ENCODE results near the gene ACKR3. TPM values are rescaled to one million over a fixed set of nuclear protein-coding genes. Genes with fewer than 3 reads are reported as not detected.

ACKR3 gene
- total and polyA plus RNA-seq, 2 donors (not counting 1 experiment from before 2014, with no cell fraction given): 7.1 to 15.3 TPM

DNA sequence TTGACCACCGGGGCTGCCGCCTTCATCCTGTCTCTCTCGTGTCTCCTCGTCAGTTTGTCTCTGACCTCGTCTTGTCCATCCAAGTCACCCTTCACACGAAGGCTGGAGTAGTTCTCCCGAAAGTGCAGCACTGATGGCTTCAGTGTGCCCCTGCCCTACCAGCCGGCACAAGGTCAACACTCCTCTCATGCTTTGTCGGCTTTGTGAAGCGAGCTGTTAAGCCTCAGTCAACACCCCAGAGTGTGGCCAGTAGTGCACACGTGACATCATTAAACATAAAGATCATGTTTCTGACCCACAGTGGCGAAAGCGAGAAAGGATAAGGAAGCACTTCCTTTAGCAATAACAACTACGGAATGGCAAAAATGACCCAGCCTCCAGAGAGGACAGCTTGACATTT, 23.2 kb downstream of the ACKR3 start:
- H3K4me1 ChIP-seq (ENCODE audit: control insufficient read depth in 2 of 2, insufficient read depth in 2 of 2, low read length in 2 of 2): no peaks in the 10 kb centered on the region
- no peak overlapping the region for H3K9ac ChIP-seq (ENCODE audit: low read length)
- WGBS (ENCODE audit: insufficient coverage): 92% methylated on average over 12 of the region's 14 CpGs
- no peaks in the 10 kb centered on the region for H3K4me1 Mint-ChIP-seq
- POLR2A ChIA-PET: no interaction called here
- H3K4me2 ChIP-seq (replicated peaks; ENCODE audit: low read depth, low read length, poor library complexity, severe bottlenecking): no peak overlapping the region
- CTCF ChIA-PET: no interaction called here
- H3K27me3 ChIP-seq (replicated peaks in 1 of 4; ENCODE audit: control extremely low read depth in 1 of 4, control insufficient read depth in 3 of 4, insufficient read depth in 4 of 4, low read length in 3 of 4): peaks cover 0 to 2% (median 0%) of the 10 kb centered on the region in 4 experiments
- H3K4me3 Mint-ChIP-seq: no peak overlapping the region
- no peaks in the 10 kb centered on the region for H4K20me1 ChIP-seq (ENCODE audit: control insufficient read depth, insufficient read depth, low read length, poor library complexity, severe bottlenecking)
- no peaks in the 10 kb centered on the region for H3K36me3 ChIP-seq (replicated peaks in 1 of 2; ENCODE audit: control extremely low read depth in 1 of 2, control insufficient read depth in 1 of 2, extremely low read depth in 1 of 2, insufficient read depth in 2 of 2, low read length in 1 of 2)
- no peak overlapping the region for H3K27ac Mint-ChIP-seq
- intact Hi-C loops (cut with micrococcal nuclease): no loop called here
- H3K9me3 ChIP-seq (ENCODE audit: control extremely low read depth in 1 of 3, control insufficient read depth in 2 of 3, insufficient read depth in 1 of 3, low read length in 2 of 3): no peaks in the 10 kb centered on the region
- DNase-seq (no peak), ATAC-seq (ENCODE audit: low read depth) (no peak)
- H3K4me3 ChIP-seq (ENCODE audit: control extremely low read depth in 1 of 5, extremely low read depth in 1 of 5, insufficient read depth in 1 of 5, low read depth in 2 of 5, low read length in 4 of 5): no peak overlapping the region
- no peaks in the 10 kb centered on the region for H3K27me3 Mint-ChIP-seq
- H3K79me2 ChIP-seq (ENCODE audit: control insufficient read depth, insufficient read depth, low read length): no peaks in the 10 kb centered on the region
- H3K9me3 Mint-ChIP-seq (ENCODE audit: insufficient read depth): no peaks in the 10 kb centered on the region
- no peak overlapping the region for H3K27ac ChIP-seq (ENCODE audit: low read length in 2 of 2)
- TF ChIP-seq, protein P1, sequence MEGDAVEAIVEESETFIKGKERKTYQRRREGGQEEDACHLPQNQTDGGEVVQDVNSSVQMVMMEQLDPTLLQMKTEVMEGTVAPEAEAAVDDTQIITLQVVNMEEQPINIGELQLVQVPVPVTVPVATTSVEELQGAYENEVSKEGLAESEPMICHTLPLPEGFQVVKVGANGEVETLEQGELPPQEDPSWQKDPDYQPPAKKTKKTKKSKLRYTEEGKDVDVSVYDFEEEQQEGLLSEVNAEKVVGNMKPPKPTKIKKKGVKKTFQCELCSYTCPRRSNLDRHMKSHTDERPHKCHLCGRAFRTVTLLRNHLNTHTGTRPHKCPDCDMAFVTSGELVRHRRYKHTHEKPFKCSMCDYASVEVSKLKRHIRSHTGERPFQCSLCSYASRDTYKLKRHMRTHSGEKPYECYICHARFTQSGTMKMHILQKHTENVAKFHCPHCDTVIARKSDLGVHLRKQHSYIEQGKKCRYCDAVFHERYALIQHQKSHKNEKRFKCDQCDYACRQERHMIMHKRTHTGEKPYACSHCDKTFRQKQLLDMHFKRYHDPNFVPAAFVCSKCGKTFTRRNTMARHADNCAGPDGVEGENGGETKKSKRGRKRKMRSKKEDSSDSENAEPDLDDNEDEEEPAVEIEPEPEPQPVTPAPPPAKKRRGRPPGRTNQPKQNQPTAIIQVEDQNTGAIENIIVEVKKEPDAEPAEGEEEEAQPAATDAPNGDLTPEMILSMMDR (IDR thresholded peaks at IDR 0.05): no peak
- TF ChIP-seq EZH2 (IDR thresholded peaks at IDR 0.05; ENCODE audit: borderline replicate concordance, insufficient read depth, low read depth, low read length, poor library complexity, severe bottlenecking): no peak
- no peak overlapping the region for H2AFZ ChIP-seq (ENCODE audit: insufficient read depth, low read depth, low read length, poor library complexity, severe bottlenecking)

DNA sequence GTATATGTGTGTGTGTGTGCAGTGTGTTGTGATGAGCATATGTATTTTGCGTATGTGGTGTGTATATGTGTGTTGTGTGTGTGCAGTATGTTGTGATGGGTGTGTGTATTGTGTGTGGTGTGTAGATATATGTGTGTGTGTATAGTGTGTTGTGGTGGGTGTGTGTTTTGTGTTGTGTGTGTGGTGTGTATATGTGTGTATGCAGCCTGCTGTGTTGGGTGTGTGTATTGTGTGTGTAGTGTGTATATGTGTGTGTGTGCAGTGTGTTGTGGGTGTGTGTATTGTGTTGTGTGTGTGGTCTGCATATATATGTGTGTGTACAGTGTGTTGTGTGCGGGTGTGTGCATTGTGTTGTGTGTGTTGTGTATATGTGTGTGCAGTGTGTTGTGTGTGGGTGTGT, 23.9 kb downstream of the ACKR3 start:
- ATAC-seq (ENCODE audit: low read depth): no peak
- H3K4me1 ChIP-seq (ENCODE audit: control insufficient read depth in 2 of 2, insufficient read depth in 2 of 2, low read length in 2 of 2): no peaks in the 10 kb centered on the region
- CTCF ChIA-PET: no interaction called here

More for the DNA sequence above, 23.9 kb downstream of the ACKR3 start:
- no peak overlapping the region for H3K27ac Mint-ChIP-seq
- H3K4me2 ChIP-seq (replicated peaks; ENCODE audit: low read depth, low read length, poor library complexity, severe bottlenecking): no peak overlapping the region
- H3K27me3 ChIP-seq (replicated peaks in 1 of 4; ENCODE audit: control extremely low read depth in 1 of 4, control insufficient read depth in 3 of 4, insufficient read depth in 4 of 4, low read length in 3 of 4): peaks cover 0 to 2% (median 0%) of the 10 kb centered on the region in 4 experiments
- no peak overlapping the region for H3K27ac ChIP-seq (ENCODE audit: low read length in 2 of 2)
- POLR2A ChIA-PET: no interaction called here
- H3K4me1 Mint-ChIP-seq: no peaks in the 10 kb centered on the region
- H3K9ac ChIP-seq (ENCODE audit: low read length): no peak overlapping the region
- H4K20me1 ChIP-seq (ENCODE audit: control insufficient read depth, insufficient read depth, low read length, poor library complexity, severe bottlenecking): no peaks in the 10 kb centered on the region
- TF ChIP-seq, protein P1 (IDR thresholded peaks at IDR 0.05): no peak
- TF ChIP-seq EZH2 (IDR thresholded peaks at IDR 0.05; ENCODE audit: borderline replicate concordance, insufficient read depth, low read depth, low read length, poor library complexity, severe bottlenecking): no peak
- H3K36me3 ChIP-seq (replicated peaks in 1 of 2; ENCODE audit: control extremely low read depth in 1 of 2, control insufficient read depth in 1 of 2, extremely low read depth in 1 of 2, insufficient read depth in 2 of 2, low read length in 1 of 2): no peaks in the 10 kb centered on the region
- 94% methylated on average over 2 of the region's 2 CpGs for WGBS (ENCODE audit: insufficient coverage)
- no peaks in the 10 kb centered on the region for H3K9me3 ChIP-seq (ENCODE audit: control extremely low read depth in 1 of 3, control insufficient read depth in 2 of 3, insufficient read depth in 1 of 3, low read length in 2 of 3)
- intact Hi-C loops (cut with micrococcal nuclease): no loop called here
- no peaks in the 10 kb centered on the region for H3K27me3 Mint-ChIP-seq
- DNase-seq: no peak
- no peaks in the 10 kb centered on the region for H3K79me2 ChIP-seq (ENCODE audit: control insufficient read depth, insufficient read depth, low read length)
- H3K4me3 Mint-ChIP-seq: no peak overlapping the region
- no peak overlapping the region for H2AFZ ChIP-seq (ENCODE audit: insufficient read depth, low read depth, low read length, poor library complexity, severe bottlenecking)
- no peak overlapping the region for H3K4me3 ChIP-seq (ENCODE audit: control extremely low read depth in 1 of 5, extremely low read depth in 1 of 5, insufficient read depth in 1 of 5, low read depth in 2 of 5, low read length in 4 of 5)
- H3K9me3 Mint-ChIP-seq (ENCODE audit: insufficient read depth): no peaks in the 10 kb centered on the region
